Lower lobe of right lung (tissue), 2 donors: ENCODE data around the gene MATN3. TPM values are rescaled to one million over a fixed set of nuclear protein-coding genes. Genes with fewer than 3 reads are reported as not detected.

ENCODE experiments used
- ATAC-seq, 2 donors: fragments of 200-7000 bp; cut with Tn5 transposase; one replicate each; pipeline ENCODE4 v1.9.1; 2020 to 2022; ENCODE audit warnings: mild to moderate bottlenecking in 2 of 2, moderate library complexity in 2 of 2
- DNase-seq: peaks from one replicate; pipeline ENCODE4 v3.0.0-alpha.2; 2020
- H3K27ac ChIP-seq: fragments of 200-600 bp; one replicate; pipeline ENCODE4 v1.8.0; 2022
- H3K27me3 ChIP-seq: fragments of 200-600 bp; one replicate; pipeline ENCODE4 v1.8.0; 2022; ENCODE audit warnings: low read depth
- H3K36me3 ChIP-seq: fragments of 200-600 bp; one replicate; pipeline ENCODE4 v1.8.0; 2022; ENCODE audit warnings: mild to moderate bottlenecking
- H3K4me1 ChIP-seq: fragments of 200-600 bp; one replicate; pipeline ENCODE4 v1.8.0; 2022
- H3K4me3 ChIP-seq: fragments of 200-600 bp; one replicate; pipeline ENCODE4 v1.8.0; 2022; ENCODE audit warnings: mild to moderate bottlenecking
- H3K9me3 ChIP-seq: fragments of 200-600 bp; one replicate; pipeline ENCODE4 v1.8.0; 2022
- intact Hi-C: fragments of 100-400 bp; cut with DNase I; formaldehyde crosslinking; loops from one replicate; pipeline ENCODE4 v1.11.0; 2022
- total RNA-seq: library from RNA; stranded (reverse); fragmentation: NEBNext Ultra II Directional; extraction: Animal tissue kit (Norgen Biotek cat#: 25700); gene quantifications from one replicate; pipeline ENCODE4 v1.2.1, GENCODE V29; 2021
- TF ChIP-seq, protein P1 (sequence below): fragments of 200-600 bp; IDR thresholded peaks from one replicate; pipeline ENCODE4 v1.8.0; 2022; ENCODE audit warnings: antibody characterized with exemption, mild to moderate bottlenecking
- donor health status: DM: no; HTN: yes; CAD: no; lungs with severe emphysema.

Gene MATN3
- total RNA-seq, 1 donor from 2014 or later = 8.1 TPM

- H3K4me3 ChIP-seq = no peak overlapping the region
- TF ChIP-seq, protein P1, sequence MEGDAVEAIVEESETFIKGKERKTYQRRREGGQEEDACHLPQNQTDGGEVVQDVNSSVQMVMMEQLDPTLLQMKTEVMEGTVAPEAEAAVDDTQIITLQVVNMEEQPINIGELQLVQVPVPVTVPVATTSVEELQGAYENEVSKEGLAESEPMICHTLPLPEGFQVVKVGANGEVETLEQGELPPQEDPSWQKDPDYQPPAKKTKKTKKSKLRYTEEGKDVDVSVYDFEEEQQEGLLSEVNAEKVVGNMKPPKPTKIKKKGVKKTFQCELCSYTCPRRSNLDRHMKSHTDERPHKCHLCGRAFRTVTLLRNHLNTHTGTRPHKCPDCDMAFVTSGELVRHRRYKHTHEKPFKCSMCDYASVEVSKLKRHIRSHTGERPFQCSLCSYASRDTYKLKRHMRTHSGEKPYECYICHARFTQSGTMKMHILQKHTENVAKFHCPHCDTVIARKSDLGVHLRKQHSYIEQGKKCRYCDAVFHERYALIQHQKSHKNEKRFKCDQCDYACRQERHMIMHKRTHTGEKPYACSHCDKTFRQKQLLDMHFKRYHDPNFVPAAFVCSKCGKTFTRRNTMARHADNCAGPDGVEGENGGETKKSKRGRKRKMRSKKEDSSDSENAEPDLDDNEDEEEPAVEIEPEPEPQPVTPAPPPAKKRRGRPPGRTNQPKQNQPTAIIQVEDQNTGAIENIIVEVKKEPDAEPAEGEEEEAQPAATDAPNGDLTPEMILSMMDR = no peak
- no peak for ATAC-seq
- H3K27ac ChIP-seq = no peak overlapping the region
- H3K9me3 ChIP-seq = no peaks in the 10 kb centered on the region
- DNase-seq = no peak
- peaks cover 13% of the 10 kb centered on the region for H3K36me3 ChIP-seq
- no peaks in the 10 kb centered on the region for H3K27me3 ChIP-seq
- intact Hi-C loops = no loop called here
- peaks cover 73% of the 10 kb centered on the region for H3K4me1 ChIP-seq
These were observed 32.3 kb upstream of the MATN3 start for GRCh38 chr2:20044778-20045177.

DNA sequence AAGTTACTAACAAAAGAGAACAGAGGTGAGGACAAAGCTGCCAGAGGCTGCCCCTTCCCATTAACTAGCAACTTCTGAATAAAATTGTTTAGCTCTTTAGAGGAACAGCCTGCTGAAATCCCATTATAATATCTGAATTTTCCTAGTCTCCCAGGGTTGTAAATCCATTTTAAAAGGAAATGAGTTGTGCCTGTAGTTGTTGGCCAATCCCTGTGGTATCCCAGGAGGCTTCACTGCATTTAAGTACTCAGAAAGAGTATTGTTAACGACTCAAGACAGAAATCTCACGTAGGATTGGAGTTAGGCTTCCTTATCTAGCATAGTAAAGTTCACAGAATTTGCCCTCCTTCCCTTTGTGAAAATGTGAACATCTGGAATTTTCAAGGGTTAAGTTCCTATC is 30.1 kb upstream of the MATN3 start:
- no peaks in the 10 kb centered on the region for H3K9me3 ChIP-seq
- H3K4me1 ChIP-seq = peaks cover 51% of the 10 kb centered on the region
- H3K4me3 ChIP-seq = no peak overlapping the region
- H3K27me3 ChIP-seq = no peaks in the 10 kb centered on the region
- peaks cover 35% of the 10 kb centered on the region for H3K36me3 ChIP-seq
- ATAC-seq (no peak), DNase-seq (no peak)
- TF ChIP-seq, protein P1 = no peak
- intact Hi-C loops = no loop called here
- no peak overlapping the region for H3K27ac ChIP-seq

DNA sequence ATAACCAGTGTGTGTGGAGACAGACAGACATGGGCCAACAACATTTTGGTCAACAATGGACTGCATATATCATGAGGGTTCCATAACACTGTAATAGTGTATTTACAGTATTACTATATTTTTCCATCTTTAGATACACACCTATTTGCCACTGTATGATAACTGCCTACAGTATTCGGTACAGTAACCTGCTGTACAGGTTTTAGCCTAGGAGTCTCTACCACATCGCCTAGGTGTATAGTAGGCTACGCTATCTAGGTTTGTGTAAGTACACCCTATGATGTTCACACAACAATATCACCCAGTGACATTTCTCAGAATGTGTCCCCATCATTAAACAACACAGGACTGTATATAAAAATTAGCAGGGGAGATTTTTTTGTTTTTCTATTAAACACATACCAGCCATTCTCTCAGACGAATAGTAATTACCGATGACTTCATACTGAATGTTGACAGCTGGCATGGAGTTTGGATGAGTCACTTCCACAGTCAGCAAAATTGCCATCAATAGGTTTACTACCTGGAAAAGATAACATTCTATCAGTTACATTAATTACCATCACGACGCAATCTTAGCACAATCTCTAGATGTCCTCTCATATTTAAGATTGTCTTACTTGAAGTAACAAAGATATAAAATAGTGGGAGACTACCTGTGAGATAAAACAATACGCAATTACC is 28.2 kb upstream of the MATN3 start:
- intact Hi-C loops = no loop called here
- Histone ChIP-seq H3K9me3 (no peaks in the 10 kb centered on the region), H3K36me3 (peaks cover 54% of the 10 kb centered on the region), H3K27me3 (no peaks in the 10 kb centered on the region), H3K27ac (no peak overlapping the region), H3K4me1 (peaks cover 41% of the 10 kb centered on the region), H3K4me3 (no peak overlapping the region)
- ATAC-seq = no peak
- DNase-seq = no peak
- TF ChIP-seq, protein P1 = no peak

- peaks cover 84% of the 10 kb centered on the region for H3K36me3 ChIP-seq
- no peak for ATAC-seq
These were observed 25.2 kb upstream of the MATN3 start for GRCh38 chr2:20037660-20038059.

DNA sequence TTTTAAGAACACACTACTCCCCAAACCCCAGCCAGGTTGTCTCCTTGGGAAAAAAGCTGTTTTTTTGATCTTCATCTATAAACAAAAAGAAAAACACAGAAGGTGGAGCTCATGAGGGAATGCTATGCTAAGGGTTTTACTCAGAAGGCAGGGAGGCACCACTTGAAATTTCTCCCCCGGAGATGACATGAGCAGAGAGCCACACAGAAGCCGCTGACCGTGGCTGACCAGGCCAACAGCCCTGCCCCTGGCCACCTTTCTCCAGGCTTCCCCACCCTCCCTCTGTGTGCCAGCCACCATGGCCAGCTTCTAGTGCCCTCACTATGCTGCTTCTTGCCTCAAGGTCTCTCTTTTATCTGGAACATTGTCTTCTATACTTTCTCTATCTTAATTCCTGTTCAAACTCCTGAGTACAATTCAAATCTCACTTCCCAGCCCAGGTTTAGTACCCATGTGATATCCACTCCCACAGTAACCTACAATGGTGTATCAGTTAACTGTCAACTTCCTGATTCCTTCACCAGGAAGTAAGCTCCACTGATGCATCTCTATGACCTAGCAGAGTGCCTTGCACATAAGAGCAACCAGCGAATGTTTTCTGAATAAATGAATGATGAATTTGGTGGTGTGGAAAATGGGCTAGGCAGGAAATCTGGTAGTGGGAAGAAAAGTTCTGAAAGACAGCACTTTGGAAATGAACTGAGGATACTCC is 23.6 kb upstream of the MATN3 start:
- Histone ChIP-seq H3K4me3 (no peak overlapping the region), H3K27me3 (no peaks in the 10 kb centered on the region), H3K36me3 (peaks cover 99% of the 10 kb centered on the region), H3K4me1 (no peaks in the 10 kb centered on the region), H3K27ac (peak overlapping the region; percentile 1), H3K9me3 (no peaks in the 10 kb centered on the region)
- DNase-seq = no peak
- ATAC-seq = peak; percentile 34 to 43
- TF ChIP-seq, protein P1 = no peak
- intact Hi-C loops = no loop called here

More at GRCh38 chr2:20037660-20038059, 25.2 kb upstream of the MATN3 start:
- DNase-seq = no peak
- no peaks in the 10 kb centered on the region for H3K27me3 ChIP-seq
- TF ChIP-seq, protein P1 = no peak
- H3K4me3 ChIP-seq = no peak overlapping the region
- H3K4me1 ChIP-seq = peaks cover 11% of the 10 kb centered on the region
- intact Hi-C loops = no loop called here
- no peaks in the 10 kb centered on the region for H3K9me3 ChIP-seq
- H3K27ac ChIP-seq = no peak overlapping the region
